SJCRH30 (cell line): Measurements from ENCODE around the gene GOSR2. TPM values are rescaled to one million over a fixed set of nuclear protein-coding genes. Genes with fewer than 3 reads are reported as not detected.

Source experiments
- total RNA-seq: library from RNA; depleted of rRNA; stranded (reverse); fragments of >200 nt; shearing (Covaris generic); gene quantifications from 2 replicates; pipeline ENCODE4 v1.2.3, GENCODE V29; 2014; rRNA removed

Gene GOSR2
- total RNA-seq, 1 experiment from 2014 or later, result 48.9 TPM

Other genes with a start within 250 kb of the GOSR2 start
- 10.8 and 11.9 TPM in 2 replicates for gene WNT3, start 104.5 kb upstream of the GOSR2 start, total RNA-seq
- not detected in 2 replicates for gene WNT9B, start 71.6 kb upstream of the GOSR2 start, total RNA-seq
- gene RPRML, start 56.1 kb downstream of the GOSR2 start, total RNA-seq, result 9.1 and 9.9 TPM in 2 replicates